SH-SY5Y (cell line): ENCODE measurements around the gene ADAMTS13.

Experiments
- GATA2 ChIP-seq: IDR thresholded peaks from 2 replicates; pipeline ENCODE4 v1.6.1; 2011; ENCODE audit warnings: mild to moderate bottlenecking, low read depth, low read length
- GATA3 ChIP-seq: IDR thresholded peaks from 2 replicates; pipeline ENCODE4 v1.6.1; 2011; ENCODE audit warnings: low read depth, mild to moderate bottlenecking, low read length, moderate library complexity

Gene ADAMTS13

DNA sequence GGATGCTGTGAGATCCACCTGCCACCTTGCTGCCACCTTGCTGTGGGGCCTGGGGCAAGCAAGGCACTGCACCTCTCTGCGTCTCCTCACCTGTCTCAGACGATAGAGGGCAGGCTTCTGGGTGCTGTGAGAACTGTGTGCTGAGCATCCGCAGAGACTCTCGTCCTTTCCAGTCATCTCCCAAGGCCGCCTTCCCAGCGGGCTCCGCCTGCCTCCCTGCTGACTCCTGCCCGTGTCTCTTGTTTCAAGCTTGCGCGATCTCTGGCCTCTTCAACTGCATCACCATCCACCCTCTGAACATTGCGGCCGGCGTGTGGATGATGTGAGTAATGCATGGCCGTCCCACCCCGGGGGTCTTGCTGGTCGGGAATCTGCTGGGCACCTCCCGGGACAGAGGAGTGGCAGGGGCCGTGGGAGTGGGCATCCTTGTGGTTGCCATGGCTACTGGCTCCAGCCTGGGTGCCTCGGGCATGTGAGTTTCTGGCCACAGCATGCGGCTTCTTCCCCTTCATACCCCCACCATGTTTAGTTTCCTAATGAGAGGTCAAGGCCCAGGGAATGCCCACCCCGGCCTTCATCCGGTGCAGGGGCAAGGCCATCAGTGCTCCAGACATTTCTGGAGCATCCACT, 41.2 kb downstream of the ADAMTS13 start:
- TF ChIP-seq GATA2 (no peak), GATA3 (no peak)

DNA sequence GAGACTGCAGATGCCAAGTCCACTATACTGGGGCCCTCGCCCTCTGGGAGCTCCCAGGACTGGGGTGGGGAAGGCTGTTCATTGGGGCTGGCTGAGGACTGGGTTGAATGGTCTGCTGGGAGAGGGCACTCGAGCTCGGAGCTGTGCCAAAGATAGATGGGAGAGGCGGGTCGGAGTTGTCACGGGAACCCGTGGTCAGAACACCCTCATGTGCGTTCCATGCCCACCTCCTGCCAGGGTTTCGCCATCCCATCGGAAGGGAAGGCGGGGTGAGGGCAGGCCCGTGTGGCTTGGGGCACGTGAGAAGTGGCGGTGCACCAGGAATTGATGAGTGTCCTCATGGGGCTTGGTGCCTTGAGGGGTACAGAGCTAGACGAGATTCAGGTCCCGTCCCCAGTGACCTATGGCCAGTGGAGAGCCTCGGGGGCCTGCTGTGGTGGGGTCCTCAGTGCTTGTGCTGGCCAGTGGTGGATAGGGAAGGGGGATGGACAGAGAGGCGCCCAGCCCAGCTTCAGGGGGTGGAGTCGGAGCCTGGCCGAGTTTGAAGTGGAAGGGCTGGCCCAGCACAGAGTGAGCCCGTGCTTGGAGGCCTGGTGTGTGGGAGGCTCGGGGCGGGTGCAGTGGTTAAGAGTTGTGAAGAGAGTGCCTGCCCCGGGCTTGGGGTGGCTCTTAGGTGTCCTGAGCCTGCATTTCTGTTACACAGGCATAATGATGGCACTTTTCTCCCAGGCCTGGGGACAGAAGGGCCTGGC, 41.9 kb downstream of the ADAMTS13 start:
- TF ChIP-seq GATA3 = no peak
- TF ChIP-seq GATA2 = no peak

- no peak for TF ChIP-seq GATA3
- no peak for TF ChIP-seq GATA2
Measured at GRCh38 chr9:133464638-133465037, 42.5 kb downstream of the ADAMTS13 start.

DNA sequence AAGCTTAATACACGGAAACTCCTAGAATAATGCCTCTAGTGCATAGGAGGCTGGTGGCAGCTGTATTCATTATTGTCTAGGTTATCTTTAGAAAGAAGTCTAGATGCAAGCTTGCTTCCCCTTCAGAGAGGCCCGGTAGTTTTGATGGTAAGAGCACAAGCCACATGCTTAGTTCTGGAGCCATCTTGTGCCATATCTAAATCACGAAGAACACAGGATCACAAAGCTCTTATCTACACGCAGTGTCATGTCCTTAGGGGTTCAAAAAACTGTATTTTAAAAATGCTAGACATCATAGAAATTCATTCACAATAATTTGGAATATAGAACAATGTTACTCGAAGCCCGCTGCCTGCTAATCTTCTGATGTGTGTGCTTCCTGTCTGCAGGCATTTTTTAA, 43.8 kb downstream of the ADAMTS13 start:
- TF ChIP-seq GATA2 (no peak), GATA3 (no peak)

GRCh38 chr9:133467101-133467500, 44.9 kb downstream of the ADAMTS13 start:
- no peak for TF ChIP-seq GATA2
- TF ChIP-seq GATA3 = no peak

- TF ChIP-seq GATA3 = no peak
- TF ChIP-seq GATA2 = no peak
Measured at GRCh38 chr9:133468374-133468773, 46.2 kb downstream of the ADAMTS13 start.

DNA sequence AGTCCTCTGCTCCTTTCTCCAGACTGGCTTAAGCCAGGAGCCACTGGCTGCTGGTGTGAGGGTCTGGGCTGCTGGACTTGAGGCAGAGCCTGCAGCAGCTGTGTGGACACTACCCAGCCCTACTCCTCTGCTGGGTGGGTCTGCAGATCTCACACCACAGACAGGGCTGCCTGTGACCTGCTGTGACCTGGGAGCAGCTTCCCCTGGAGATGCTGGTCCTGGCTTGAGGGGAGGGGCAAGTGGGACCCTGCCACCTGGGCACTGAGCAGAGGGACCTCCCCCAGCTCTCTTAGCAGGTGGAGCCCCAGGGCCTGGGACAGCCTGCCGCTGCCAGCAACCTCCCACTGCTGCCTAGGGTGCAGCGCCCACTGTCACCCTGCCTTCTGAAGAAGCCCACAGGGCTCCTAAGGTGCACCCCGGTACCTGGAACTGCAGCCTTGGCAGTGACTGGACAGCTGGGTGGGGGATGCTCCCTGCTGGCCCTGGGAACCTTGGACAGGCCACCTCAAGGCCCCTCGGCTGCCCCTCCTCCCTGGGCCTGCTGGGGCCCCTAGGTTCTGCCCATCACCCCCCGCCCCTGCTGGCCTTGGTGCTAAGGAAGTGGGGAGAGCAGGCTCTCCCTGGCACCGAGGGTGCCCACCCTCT, 46.7 kb downstream of the ADAMTS13 start:
- TF ChIP-seq GATA2 (no peak), GATA3 (no peak)

DNA sequence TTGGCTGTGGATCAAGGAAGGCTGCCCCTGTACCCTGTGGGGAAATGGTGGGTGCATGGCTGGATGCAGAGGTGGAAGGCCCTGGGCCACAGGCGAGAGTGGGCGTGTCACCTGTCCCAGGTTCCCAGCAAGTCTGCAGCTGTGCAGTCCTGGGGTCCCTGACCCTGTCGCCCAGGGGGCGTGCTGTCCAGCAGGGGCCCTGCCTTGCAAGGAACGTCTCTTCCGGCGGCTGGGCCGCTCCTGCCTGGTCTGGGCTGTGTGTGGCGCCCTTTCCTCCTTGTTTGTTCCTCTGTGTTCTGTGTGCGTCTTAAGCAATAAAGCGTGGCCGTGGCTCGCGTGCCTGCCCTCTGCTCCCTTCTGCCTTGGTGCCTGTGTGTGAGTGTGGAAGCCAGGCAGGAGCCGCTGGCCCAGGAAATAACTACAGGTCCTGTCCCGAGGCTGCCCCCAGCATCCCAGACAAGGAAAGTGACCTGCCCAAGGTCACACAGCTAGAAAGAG, 48.3 kb downstream of the ADAMTS13 start:
- TF ChIP-seq GATA3 = no peak
- no peak for TF ChIP-seq GATA2

- no peak for TF ChIP-seq GATA3
Measured at GRCh38 chr9:133470988-133471387, 48.8 kb downstream of the ADAMTS13 start.

- TF ChIP-seq GATA2 = no peak
- no peak for TF ChIP-seq GATA3
Measured at GRCh38 chr9:133471551-133472276, 49.5 kb downstream of the ADAMTS13 start.

DNA sequence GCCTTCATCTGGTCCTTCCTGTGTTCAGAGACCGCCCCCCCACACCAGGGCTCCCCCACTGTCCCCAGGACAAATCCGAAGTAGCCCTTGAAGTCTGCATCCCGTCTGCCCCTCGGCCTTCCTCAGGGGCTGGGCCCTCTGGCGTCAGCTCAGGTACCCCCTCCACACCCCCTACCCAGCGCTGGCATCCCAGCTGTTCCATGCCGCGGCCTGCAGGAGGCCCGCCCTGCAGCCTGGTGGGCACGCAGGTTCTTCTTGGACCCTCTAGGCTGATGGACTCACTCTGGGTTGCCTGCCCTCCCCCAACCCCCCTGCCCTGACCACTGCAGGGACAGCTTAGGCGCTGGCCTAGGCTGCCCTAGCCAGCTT, 50.1 kb downstream of the ADAMTS13 start:
- TF ChIP-seq GATA3 (no peak), GATA2 (no peak)

GRCh38 chr9:133472753-133473378, 50.7 kb downstream of the ADAMTS13 start:
- no peak for TF ChIP-seq GATA2
- TF ChIP-seq GATA3 = no peak

- TF ChIP-seq GATA3 (no peak), GATA2 (no peak)
Measured at GRCh38 chr9:133473743-133474142, 51.6 kb downstream of the ADAMTS13 start.

DNA sequence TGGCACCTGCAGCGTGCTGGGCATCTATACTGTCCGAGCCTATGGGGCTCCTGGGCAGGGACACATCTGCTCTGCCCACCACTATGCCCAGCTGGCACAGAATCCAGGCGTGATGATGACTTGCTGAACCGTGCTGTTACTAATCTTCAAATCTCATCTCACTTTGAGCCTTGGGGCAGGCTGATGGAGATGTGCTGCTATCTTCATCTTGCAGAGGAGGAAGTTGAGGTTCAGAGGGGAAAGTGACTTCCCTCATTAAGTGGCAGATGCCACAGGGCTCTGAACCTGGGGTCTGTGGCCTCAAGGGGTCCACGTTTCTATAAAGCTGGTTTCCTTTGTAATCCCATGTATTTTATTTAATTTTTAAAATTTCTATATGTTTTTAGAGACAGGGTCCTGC, 52.0 kb downstream of the ADAMTS13 start:
- no peak for TF ChIP-seq GATA3
- peak; percentile 69; the same call in 1 of the 2 replicates for TF ChIP-seq GATA2
